Activated CD8-positive, alpha-beta memory T cell treated with anti-CD3 and anti-CD28 coated beads, Interleukin-2, amount 50 U/mL, for 24 hours (primary cell): Measurements from ENCODE around the gene ALDH1A3.

Experiments
- DNase-seq: peaks from one replicate; pipeline ENCODE4 v3.0.0-alpha.2; 2020; ENCODE audit errors: extremely low read depth

ALDH1A3 gene

DNA sequence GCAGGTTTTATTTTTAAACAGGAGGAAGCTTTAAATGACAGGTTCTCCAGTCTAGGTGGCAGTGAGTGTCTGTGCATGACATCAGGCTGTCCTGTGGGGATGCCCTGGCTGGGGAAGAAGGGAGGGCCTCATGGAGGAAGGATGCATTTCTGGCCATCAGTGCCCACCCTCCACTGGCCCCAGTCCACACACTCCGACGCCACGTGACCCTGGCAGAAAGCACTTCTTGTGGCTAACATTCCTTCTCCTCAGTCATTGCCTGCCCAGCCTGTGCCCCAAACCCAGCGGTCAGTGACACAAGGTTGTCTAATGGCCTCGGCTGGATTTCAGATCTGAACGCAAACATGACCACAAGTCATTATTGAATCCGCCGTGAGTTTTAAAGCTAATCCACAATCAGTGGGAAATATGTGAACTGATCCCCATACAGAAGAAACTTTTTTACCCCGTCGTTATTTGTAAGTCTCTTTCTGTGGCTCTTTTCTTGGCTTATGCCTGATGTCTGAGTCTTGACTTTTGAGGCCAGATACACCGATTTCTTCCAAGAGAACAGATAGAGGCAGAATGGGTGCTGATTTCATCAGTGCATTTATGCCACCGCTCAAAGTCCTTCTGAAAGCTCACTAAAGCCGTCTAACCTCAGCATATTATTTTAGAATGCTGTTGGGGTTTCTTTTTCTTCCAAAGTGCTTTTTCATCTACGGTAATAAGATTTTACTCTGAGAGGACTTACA is 22.2 kb downstream of the ALDH1A3 start:
- no peak for DNase-seq

DNA sequence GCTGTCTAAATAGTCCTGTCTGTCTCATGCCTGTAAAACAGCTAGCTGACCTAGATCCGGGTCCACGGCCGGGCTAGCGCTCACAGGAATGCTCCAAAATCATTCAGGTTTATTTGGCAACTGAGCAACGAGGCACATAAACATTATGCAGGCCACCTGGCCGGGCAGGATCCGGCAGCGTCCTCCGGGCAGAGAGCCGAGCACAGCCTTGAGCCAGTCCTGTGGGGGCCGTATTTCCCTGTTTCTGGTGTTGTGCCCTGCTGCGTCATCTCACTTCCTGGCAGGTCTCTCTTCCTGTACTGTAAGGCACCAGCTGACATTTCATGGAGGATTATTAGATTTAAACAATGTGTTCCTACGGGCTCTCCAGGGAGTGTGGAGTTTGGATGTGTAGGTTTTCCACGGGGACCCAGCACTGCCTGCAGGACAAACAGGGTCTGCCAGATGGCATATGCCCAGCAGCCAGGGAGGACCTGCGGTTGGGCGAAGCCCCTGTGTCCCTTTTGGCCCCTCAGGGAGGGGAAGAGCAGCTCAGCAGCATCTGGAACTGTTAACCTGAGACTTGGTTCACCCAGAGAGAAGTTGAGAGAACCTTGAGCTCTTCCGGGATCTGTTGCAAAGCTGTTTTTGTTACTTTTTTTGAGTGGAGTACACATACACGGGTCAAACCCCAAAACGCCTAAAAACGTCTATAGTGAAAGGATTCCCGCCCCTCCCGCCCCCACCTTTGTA is 23.0 kb downstream of the ALDH1A3 start:
- DNase-seq: no peak

DNA sequence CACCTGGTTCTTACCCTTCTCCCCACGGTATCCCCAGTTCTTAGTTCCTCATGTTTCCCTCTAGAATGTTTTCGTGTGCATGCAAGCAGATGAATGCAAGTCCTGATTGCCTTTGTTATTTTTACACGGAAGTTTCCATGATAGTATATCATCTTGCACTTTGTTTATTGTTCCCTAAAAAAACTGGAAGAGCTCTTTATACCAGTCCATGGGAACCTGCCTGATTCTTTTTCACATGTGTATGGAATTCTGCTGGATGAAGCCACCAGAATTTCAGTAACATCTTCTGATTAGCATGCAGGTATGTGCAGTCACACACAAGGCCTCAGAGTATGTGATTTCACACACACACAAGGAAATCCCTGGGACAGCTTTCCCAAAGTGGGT is 23.5 kb downstream of the ALDH1A3 start:
- no peak for DNase-seq

DNA sequence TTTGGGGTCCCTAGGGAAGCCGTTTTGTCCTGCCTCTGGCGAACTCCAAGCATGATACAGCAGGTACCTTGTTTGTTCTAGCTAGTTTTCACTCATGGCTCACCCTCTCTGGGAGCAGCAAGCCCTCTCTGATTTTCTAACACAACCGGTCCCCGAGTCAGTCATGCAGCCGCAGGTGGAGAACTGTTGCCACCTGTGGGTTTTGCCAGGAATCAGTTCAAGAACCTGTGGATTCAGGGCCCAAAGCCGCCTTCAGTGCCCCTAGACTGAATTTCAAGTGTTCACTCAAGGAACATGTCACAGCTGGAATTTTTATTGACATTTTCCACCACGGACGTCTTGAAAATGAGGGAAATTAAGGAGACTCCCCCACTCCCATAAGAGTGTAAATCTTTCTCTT is 26.2 kb downstream of the ALDH1A3 start:
- DNase-seq: no peak

DNA sequence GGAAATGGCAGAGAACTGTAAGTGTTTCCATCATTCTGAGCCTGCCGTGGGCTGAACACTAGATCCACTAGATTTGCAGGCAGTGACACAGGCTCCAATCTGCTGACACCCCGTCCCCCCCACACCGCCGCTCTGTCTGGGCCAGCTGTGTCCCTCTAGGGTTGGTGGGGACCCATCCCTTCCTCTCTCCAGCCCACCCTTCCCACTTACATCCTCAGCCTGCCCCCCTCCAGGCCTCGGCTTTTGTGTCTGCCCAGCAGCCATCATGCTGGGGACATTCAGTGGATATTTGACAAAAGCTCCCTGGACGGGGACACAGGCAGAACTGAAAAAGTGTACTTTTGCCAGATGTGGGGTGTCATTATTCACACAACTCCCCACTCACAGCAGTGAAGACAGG is 28.8 kb downstream of the ALDH1A3 start:
- DNase-seq: no peak

DNA sequence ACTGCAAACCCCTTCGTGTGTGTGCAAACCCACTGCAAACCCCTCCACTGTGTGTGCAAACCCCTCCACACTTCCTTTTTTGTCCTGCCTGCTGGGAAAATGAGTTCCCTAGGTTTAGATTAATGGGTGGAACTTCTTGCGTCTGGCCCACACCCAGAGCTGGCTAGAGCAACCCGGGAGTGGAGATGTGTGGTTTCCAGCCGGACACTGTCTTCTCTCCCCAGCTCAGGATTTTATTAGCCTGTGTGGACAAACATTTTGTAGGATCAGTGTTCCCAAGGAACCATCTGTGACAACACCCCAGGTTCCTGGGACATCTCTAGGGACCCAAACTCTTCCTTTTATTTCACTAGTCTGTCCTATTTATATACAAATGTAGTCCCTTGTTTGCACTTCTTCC is 29.9 kb downstream of the ALDH1A3 start:
- DNase-seq: no peak

DNA sequence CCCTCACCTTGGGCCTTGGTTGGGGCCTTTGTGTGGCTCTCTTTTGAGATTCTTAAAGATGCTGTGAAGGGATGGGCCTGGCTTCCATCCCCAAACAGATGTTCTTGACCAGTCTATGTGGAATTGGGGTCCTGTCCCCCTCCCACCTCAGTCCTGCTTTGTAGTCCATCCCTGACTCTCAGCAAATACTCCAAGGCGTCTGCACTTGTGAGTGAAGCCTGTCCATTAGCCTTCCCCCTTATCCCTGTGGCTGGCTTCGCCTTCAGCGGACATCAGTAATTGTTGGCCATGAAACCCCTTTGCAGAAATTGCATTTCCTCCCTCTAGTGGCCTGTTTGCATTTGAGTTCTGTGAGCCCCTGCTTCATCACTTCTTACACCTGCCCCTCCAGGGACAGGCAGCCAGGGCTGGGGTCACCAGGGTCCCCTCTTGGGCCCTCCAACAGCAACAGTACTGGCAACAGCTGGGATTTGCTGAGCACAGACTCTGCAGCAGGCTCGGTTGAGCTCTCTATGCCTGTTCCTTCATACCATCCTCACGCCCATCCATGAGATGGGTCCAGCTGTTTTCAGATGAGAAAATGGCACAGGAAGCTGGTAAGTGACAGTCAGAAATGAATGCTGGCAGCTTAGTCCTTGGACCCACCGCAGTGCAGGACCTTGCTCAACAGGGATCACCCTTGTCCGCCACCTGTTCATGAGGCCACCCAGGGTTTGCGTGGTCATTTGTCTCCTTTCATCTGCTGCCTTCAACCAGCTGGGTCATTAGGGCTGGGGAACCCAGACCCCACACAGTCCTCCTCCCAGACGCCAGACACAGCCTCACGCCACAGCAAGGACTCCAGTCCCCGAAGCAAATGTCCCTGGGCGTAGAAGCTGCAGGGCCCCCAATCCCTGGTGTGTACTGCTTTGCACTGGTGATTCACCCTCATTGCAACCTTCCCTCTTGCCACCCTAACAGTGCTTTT is 30.6 kb downstream of the ALDH1A3 start:
- no peak for DNase-seq

DNA sequence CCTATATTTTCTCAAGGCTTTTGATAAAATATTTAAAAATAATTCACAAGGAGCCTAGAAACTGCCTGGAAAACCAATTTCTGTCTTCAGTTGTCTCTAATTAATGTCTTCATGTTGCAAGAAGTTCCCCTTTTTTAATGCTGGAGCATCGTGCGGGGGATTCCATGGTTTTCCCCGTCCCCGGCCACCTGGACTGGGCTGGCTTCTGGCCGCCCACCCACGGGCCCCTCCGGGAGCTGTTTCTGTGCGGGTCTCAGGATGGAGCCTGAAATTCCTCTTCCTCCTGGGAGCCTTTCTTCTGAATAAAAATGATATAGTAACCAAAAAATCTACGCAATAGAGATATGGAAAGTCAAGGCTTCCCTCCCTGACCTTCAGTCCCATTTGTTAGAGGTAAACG is 31.5 kb downstream of the ALDH1A3 start:
- DNase-seq: no peak

DNA sequence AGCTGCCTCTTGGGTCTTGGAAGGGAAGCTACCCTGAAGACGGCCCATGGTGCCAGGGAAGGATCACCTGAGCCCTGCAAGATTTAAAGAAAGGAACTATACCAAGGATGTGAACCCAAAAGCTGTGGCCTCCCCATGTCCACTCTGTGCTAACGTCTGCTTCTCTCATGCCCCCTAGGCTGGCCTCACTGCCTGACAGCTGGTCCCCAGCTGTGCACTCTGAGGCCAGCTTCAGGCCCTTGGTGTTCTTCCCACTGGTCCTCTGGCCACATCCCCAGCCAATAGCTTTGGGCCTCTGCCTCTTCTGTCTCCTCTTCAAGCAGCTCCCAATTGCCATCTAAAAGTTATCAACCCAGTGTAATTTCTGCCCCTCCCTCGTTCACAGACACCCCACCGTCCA is 34.3 kb downstream of the ALDH1A3 start:
- no peak for DNase-seq

DNA sequence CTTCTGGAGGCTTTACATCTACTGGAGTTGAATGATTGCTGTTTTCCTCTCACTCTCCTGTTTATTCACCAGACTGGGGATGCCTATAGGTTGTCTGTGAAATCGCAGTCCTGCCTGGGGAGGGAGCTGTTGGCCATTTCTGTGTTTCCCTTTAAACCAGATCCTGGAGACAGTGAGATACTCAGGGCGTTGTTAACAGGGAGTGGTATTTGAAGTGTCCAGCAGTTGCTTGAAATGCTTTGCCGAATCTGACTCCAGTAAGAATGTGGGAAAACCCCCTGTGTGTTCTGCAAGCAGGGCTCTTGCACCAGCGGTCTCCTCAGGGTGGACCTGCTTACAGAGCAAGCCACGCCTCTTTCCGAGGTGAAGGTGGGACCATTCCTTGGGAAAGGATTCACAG is 35.2 kb downstream of the ALDH1A3 start:
- DNase-seq: no peak

DNA sequence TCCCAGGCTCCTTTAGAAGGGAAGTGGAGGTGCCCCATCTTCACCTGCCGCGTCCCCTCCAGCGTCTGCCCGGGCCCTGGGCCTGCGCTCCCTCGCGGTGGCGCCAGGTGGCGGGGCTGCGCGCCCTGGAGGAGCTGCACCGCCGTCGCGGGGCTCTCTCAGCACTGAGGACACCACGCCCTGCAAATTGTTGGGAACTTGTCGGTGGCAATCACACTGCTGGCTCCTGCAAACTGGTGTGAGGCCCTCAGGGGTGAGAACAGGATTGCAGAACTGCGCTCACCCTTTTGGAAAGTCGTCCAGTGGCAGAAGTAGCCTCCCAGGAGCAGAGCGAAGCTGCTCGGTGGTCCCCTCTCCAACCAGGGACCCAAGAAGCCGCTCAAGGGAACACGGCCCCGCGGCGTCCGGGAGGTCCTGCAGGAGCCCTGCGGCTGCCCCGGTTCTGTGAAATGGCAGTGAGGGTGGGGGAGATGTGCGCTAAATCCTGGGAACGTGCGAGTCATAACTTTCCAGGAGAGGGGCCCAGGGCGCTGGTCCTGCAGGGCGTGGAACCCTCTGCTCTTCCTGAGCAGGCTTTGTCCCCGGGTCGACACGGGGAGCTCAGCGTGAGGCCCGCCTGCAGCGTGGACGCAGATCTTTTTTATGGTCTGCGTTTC is 38.5 kb downstream of the ALDH1A3 start:
- peak; percentile 15 for DNase-seq

DNA sequence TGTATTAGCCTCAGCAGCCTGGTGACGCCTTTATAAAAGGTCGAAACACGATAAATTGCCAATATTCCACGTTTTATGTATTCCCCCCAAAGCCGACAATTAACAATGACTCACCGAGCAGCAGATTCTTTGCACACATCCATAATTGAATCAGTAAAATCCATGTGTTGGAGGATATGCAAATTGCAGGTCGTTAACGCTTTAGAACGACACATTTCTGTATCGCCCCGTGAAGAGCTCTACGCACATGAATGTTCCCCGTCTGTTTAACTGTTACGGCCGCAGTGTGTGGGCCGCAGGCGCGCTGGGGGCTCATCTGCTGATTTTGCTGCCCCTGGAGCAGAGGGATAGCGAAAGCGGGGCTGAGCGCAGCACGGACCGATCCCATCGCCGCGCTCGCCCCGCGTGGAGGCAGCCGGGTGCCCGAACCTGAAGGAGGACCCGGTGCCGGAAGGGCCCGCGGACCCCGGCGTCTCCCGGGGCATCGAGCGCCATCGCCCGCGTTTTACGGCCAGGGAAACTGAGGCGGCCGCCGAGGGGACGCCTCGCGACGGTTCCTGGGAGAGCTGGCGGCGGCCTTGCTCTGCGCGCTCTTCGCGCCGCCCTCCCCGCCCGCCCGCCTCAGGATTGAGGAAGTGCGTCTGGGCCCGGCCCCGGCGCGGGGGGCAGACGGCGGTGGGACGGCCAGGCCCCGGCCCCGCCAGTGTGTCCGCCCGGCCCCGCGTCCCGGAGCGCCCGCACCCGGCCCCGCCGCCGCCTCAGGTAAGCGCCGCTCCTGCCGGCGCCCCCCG is 39.3 kb downstream of the ALDH1A3 start, which contains the start of gene LRRK1:
Gene LRRK1 (plus strand): TSS at position 668 of the 791 bp plus-strand sequence. CDS start 5,276 bp downstream, outside the sequence.
- DNase-seq: no peak

DNA sequence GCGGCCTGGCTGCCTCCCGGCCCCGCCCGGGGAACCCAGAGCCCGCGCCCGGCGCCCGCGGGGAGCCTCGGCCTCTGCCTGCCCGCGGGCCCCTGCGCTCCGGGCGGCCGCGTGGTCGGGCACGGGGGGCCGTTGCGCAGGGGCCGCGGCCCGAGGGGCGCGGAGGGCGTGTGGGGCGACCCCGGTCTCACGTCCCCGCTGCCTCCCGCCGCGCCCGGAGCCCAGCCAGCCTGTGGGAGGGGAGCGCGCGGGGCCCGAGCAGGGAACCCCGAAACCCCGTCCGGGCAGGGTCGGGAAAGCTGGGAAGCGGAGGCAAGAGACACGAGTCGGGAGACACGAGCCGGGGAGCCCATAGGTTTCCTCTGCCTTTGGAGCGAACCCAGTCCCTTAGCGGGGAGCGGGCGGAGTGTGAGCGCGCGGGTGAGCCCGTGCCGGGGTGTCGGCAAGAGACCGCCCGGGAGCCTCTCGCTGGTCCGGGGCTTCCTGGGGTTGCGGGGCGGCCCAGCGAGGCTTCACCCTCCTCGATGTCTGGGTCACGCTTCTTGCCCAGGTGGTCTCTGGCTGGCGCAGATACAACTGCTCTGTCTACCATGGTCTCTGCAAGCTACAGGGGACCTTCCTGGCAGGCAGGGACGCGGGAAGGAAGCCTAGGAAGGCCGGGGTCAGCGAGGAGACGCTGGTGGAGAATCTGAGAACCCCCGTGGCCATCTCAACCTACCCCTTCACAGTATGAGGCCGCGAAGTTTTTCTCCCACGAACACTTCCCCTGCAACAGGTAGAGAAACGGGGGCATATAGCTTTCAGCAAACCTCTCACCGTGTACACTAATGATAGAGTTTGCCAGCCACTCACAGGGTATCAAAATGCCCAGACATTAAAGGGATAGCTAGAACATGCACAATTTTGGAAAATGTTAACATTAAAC is 40.1 kb downstream of the ALDH1A3 start:
- DNase-seq: no peak

DNA sequence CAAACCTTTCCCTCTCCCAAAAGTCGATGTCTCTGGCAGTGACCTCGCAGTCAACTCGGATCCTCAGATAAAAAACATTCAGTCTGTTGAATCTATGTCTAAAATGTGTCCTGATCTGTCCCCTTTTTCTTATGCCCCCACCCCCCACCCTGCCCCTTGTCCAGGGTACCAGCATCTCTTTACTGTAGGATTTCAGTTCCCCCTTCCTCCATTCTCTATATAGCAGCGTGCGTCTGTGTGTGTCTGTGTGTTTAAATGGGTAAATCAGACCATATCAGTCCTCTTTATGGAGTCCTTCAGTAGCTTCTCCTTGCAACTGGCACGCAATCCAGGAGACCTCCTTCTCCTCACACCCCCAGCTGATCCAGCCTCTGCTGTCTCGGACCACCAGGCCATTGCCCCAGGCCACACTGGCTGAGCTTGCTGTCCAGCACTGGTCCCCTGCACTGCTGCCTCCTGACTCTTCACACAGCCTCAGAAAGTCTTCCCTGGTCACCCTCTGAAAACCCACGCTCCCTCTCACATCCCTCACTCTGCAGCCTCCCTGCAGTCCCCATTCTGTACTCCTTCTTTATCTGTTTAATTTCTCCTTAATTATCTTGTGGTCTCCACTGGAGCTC is 41.0 kb downstream of the ALDH1A3 start:
- no peak for DNase-seq

DNA sequence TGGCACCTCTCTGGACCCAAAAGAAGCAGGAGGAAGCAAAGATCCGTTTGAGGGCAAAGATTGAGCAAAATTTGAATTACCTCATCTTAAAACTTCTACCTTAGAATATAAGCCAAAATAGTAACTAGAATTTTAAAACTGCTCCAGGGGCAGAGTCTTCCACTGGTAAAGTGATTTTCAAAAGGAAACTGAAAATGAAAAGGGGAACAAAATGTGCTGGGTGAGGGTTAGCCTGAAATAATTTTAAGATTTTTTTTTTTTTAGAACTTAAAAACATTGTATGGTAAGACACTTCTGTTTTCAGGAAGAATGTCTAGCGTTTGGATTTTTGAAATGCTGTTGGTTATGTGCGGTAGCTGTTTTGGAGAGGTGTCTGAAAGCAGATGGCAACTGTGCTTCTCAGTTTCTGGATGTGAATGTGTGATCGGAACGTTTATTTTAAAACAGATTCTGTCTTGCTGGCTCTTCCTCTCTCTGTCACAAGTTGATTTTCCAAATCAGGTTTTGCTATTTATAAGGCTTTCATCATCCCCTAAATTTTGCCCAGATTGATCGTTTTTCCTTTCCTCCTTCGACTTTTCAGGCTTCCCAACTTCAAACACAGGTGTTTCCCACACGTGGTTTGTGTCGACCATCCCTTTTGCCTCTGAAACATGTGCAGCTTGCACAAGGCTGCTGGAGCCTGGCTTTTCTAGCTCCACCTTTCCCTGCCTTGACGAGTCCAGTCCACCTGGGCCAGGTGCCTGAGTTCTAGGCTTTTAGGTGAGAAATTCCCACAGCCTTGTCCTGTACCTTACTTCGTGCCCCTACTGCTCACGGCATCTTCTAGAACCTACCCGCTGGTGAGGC is 42.8 kb downstream of the ALDH1A3 start:
- DNase-seq: no peak

DNA sequence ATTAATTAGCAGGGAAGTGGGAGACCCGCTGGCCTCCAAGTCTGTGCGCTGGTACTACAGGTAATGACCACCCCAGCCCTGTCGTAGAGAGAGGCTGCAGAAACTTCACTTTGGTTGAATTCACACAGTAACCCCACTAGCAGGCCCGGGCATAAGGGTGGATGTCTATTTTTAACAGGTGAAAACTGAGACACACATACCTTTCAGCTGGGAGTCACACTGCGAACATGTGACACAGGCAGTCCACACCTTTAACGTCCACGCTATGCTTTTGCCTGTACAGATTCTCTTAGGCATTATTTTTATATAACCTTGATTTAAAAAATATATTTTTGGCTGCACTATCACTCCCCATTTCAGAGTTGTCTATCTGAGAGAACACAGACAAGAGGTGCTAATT is 43.4 kb downstream of the ALDH1A3 start:
- no peak for DNase-seq

DNA sequence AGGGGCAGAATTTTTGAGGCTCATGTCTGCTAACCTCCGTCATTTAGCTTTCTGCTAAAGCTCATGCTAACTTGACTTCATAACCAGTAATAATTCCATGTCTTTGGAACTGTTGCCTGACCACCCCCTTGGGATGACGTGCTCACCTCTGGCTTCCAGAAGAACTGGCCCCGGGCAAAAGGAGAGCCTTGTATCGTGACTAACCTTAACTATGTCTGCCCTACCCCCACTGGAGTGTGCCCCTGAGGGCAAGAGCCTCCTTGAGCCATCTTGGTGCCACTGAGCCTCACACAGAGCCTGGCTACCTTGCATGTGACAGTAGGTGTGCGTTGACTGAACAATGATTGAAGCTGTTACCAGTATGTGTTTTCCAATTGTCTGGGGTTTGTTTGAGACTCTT is 44.3 kb downstream of the ALDH1A3 start:
- no peak for DNase-seq

DNA sequence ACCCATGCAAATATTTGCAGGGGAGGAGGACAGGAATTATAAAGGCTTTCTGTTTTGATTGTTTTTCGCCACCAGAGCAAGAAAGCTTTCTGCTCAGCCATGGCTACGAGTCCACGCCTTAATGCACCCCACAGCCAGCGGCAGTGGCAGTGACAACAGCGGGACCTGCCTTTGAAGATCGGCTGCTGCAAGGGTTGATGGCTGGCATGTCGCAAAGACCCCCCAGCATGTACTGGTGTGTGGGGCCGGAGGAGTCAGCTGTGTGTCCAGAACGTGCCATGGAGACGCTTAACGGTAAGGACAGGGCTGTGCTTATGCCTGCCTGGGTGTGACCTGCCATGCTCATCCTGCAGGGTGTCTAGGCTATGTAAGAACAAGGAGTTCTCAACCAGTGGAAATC is 44.8 kb downstream of the ALDH1A3 start:
- DNase-seq: no peak
